H9 (cell line): ENCODE data around the gene ZNF618. TPM values are rescaled to one million over a fixed set of nuclear protein-coding genes. Genes with fewer than 3 reads are reported as not detected.

Experiments
- DNase-seq: peaks from one replicate; pipeline ENCODE4 v3.0.0-alpha.2; 2017
- H2AFZ ChIP-seq: one replicate; pipeline ENCODE4 v1.6.1; 2013; ENCODE audit warnings: mild to moderate bottlenecking, low read length, control low read depth, moderate library complexity
- H2AK5ac ChIP-seq: 2 replicates; pipeline ENCODE4 v1.6.1; 2013; ENCODE audit warnings: low read length, control low read depth, mixed read lengths; ENCODE audit not compliant: insufficient read length
- H2BK120ac ChIP-seq: one replicate; pipeline ENCODE4 v1.6.1; 2013; ENCODE audit warnings: low read depth, mild to moderate bottlenecking, low read length, control low read depth, inconsistent platforms; ENCODE audit not compliant: poor library complexity, severe bottlenecking
- H2BK12ac ChIP-seq: 2 replicates; pipeline ENCODE4 v1.6.1; 2013; ENCODE audit warnings: low read length, control low read depth, mixed read lengths, low read depth; ENCODE audit not compliant: insufficient read length
- H2BK15ac ChIP-seq: 2 replicates; pipeline ENCODE4 v1.6.1; 2013; ENCODE audit warnings: low read depth, low read length, control low read depth
- H2BK20ac ChIP-seq: one replicate; pipeline ENCODE4 v1.6.1; 2013; ENCODE audit warnings: low read depth, mild to moderate bottlenecking, low read length, control low read depth, inconsistent platforms; ENCODE audit not compliant: poor library complexity, severe bottlenecking
- H2BK5ac ChIP-seq: 2 replicates; pipeline ENCODE4 v1.6.1; 2013; ENCODE audit warnings: low read length, control low read depth, mixed read lengths; ENCODE audit not compliant: insufficient read length
- H3K14ac ChIP-seq: 2 replicates; pipeline ENCODE4 v1.6.1; 2013; ENCODE audit warnings: low read length, control low read depth; ENCODE audit not compliant: insufficient read depth
- H3K18ac ChIP-seq: 2 replicates; pipeline ENCODE4 v1.6.1; 2013; ENCODE audit warnings: low read depth, mild to moderate bottlenecking, mixed read lengths, low read length, control low read depth; ENCODE audit not compliant: insufficient read length
- H3K23ac ChIP-seq: 2 replicates; pipeline ENCODE4 v1.6.1; 2013; ENCODE audit warnings: low read length, control low read depth, mixed read lengths, low read depth; ENCODE audit not compliant: insufficient read length
- H3K23me2 ChIP-seq: 2 replicates; pipeline ENCODE4 v1.6.1; 2013; ENCODE audit warnings: low read depth, mild to moderate bottlenecking, mixed read lengths, low read length, control low read depth; ENCODE audit not compliant: insufficient read length, poor library complexity, severe bottlenecking
- H3K27ac ChIP-seq: 2 replicates; pipeline ENCODE4 v1.5.1; 2013; ENCODE audit warnings: low read length, control low read depth, mixed read lengths, low read depth; ENCODE audit not compliant: insufficient read length
- H3K27me3 ChIP-seq: 2 replicates; pipeline ENCODE4 v1.6.1; 2013; ENCODE audit warnings: low read length, control low read depth, inconsistent platforms; ENCODE audit not compliant: insufficient read depth
- H3K4ac ChIP-seq: 2 replicates; pipeline ENCODE4 v1.6.1; 2013; ENCODE audit warnings: low read depth, mild to moderate bottlenecking, control low read depth, inconsistent platforms, low read length, moderate library complexity
- H3K4me1 ChIP-seq: 2 replicates; pipeline ENCODE4 v1.6.1; 2013; ENCODE audit warnings: low read length, control low read depth, inconsistent platforms; ENCODE audit not compliant: insufficient read depth
- H3K4me2 ChIP-seq: 2 replicates; pipeline ENCODE4 v1.6.1; 2013; ENCODE audit warnings: low read length, control low read depth, mixed read lengths; ENCODE audit not compliant: insufficient read length, insufficient read depth
- H3K56ac ChIP-seq: 2 replicates; pipeline ENCODE4 v1.6.1; 2013; ENCODE audit warnings: low read depth, mild to moderate bottlenecking, mixed read lengths, low read length, control low read depth; ENCODE audit not compliant: insufficient read length
- H3K79me1 ChIP-seq: 2 replicates; pipeline ENCODE4 v1.6.1; 2013; ENCODE audit warnings: low read depth, mild to moderate bottlenecking, moderate library complexity, low read length, control low read depth, inconsistent platforms; ENCODE audit not compliant: insufficient read depth, poor library complexity, severe bottlenecking
- H3K79me2 ChIP-seq: 2 replicates; pipeline ENCODE4 v1.6.1; 2013; ENCODE audit warnings: low read length, control low read depth, inconsistent platforms; ENCODE audit not compliant: insufficient read depth
- H3K9ac ChIP-seq: 2 replicates; pipeline ENCODE4 v1.6.1; 2013; ENCODE audit warnings: low read length, control low read depth, mixed read lengths; ENCODE audit not compliant: insufficient read length; ENCODE audit errors: extremely low read depth
- H3K9me3 ChIP-seq: one replicate; pipeline ENCODE4 v1.6.1; 2013; ENCODE audit warnings: low read depth, low read length, inconsistent platforms; ENCODE audit not compliant: control insufficient read depth
- H3T11ph ChIP-seq: one replicate; pipeline ENCODE4 v1.6.1; 2013; ENCODE audit warnings: mild to moderate bottlenecking, low read length, control low read depth, inconsistent platforms
- H4K20me1 ChIP-seq: one replicate; pipeline ENCODE4 v1.6.1; 2013; ENCODE audit not compliant: control insufficient read depth, insufficient read length, insufficient read depth
- H4K5ac ChIP-seq: 2 replicates; pipeline ENCODE4 v1.6.1; 2013; ENCODE audit warnings: low read depth, mild to moderate bottlenecking, mixed read lengths, low read length, control low read depth; ENCODE audit not compliant: insufficient read length
- H4K8ac ChIP-seq: replicated peaks from 2 replicates; pipeline ENCODE4 v1.6.1; 2013; ENCODE audit warnings: low read length, control low read depth, mixed read lengths, low read depth; ENCODE audit not compliant: insufficient read length
- H4K91ac ChIP-seq: 2 replicates; pipeline ENCODE4 v1.6.1; 2013; ENCODE audit warnings: low read depth, mild to moderate bottlenecking, moderate library complexity, mixed read lengths, low read length, control low read depth; ENCODE audit not compliant: insufficient read length
- H3K27ac Mint-ChIP-seq, 3 experiments: 2 replicates in 2 of 3; 3 replicates in 1 of 3; pipeline ENCODE4 v1.8.0; 2020 to 2021; ENCODE audit warnings: mixed read lengths in 3 of 3, mild to moderate bottlenecking in 1 of 3, moderate library complexity in 1 of 3
- H3K27me3 Mint-ChIP-seq: 2 replicates; pipeline ENCODE4 v1.8.0; 2021; ENCODE audit warnings: low read depth, mild to moderate bottlenecking, moderate library complexity, mixed read lengths
- H3K36me3 Mint-ChIP-seq, 3 experiments: 2 replicates in 2 of 3; 3 replicates in 1 of 3; pipeline ENCODE4 v1.8.0; 2020 to 2021; ENCODE audit warnings: low read depth in 3 of 3, mixed read lengths in 3 of 3; ENCODE audit not compliant: insufficient read depth in 1 of 3
- H3K4me1 Mint-ChIP-seq, 2 experiments: 2 replicates each; pipeline ENCODE4 v1.8.0; 2020; ENCODE audit warnings: mixed read lengths in 2 of 2
- H3K4me3 Mint-ChIP-seq, 2 experiments: 2 replicates in 1 of 2; 3 replicates in 1 of 2; pipeline ENCODE4 v1.8.0; 2020 to 2021; ENCODE audit warnings: mild to moderate bottlenecking in 2 of 2, mixed read lengths in 2 of 2, moderate library complexity in 1 of 2
- H3K9me3 Mint-ChIP-seq, 2 experiments: 2 replicates in 1 of 2; 3 replicates in 1 of 2; pipeline ENCODE4 v1.8.0; 2020; ENCODE audit warnings: mild to moderate bottlenecking in 2 of 2, mixed read lengths in 2 of 2, moderate library complexity in 1 of 2
- CTCF ChIP-seq: fragments of 200-600 bp; sonication (generic); conservative IDR thresholded peaks from 3 replicates; pipeline ENCODE4 v1.8.0; 2021; ENCODE audit warnings: antibody characterized with exemption, mild to moderate bottlenecking
- WGBS: extraction: QIAGEN DNeasy Blood & Tissue Kit; methylation state at CpG from one replicate; pipeline ENCODE4 v1.1.7; 2013; ENCODE audit warnings: missing lambda C conversion rate, low lambda C conversion rate, mixed read lengths; ENCODE audit not compliant: insufficient read length; ENCODE audit errors: extremely low coverage; 5-methylcytosine and 5-hydroxymethylcytosine counted together
- total RNA-seq: library from RNA; stranded (reverse); gene quantifications from 2 replicates; pipeline ENCODE4 v1.2.1, GENCODE V29; 2021

ZNF618 gene
- total RNA-seq, 1 experiment from 2014 or later, result 13.6 TPM

- Mint-ChIP-seq H3K4me1 (peaks cover 23 to 26% of the 10 kb centered on the region in 2 experiments), H3K9me3 (no peaks in the 10 kb centered on the region; a peak in 1 of 5 replicates), H3K4me3 (no peak overlapping the region), H3K36me3 (peaks cover 0 to 5% (median 1%) of the 10 kb centered on the region in 3 experiments; a peak in 3 of 7 replicates), H3K27ac (peak overlapping the region in 2 of 3 experiments; percentile 5 to 79; a peak in 3 of 7 replicates), H3K27me3 (no peaks in the 10 kb centered on the region; the same call in 1 of the 2 replicates)
- H3K4ac ChIP-seq, result no peak overlapping the region
- H3K23ac ChIP-seq, result no peak overlapping the region
- no peak overlapping the region for H4K8ac ChIP-seq
- H2AK5ac ChIP-seq, result no peak overlapping the region
- no peak overlapping the region for H3K27ac ChIP-seq
- H2AFZ ChIP-seq, result no peak overlapping the region
- no peak overlapping the region for H2BK5ac ChIP-seq
- no peak for DNase-seq
- H3K56ac ChIP-seq, result no peak overlapping the region
- no peak overlapping the region for H3K14ac ChIP-seq
- no peak overlapping the region for H3T11ph ChIP-seq
- H2BK120ac ChIP-seq, result no peak overlapping the region
- H4K5ac ChIP-seq, result no peak overlapping the region
- H3K23me2 ChIP-seq, result no peaks in the 10 kb centered on the region
- no peak overlapping the region for H2BK12ac ChIP-seq
- TF ChIP-seq CTCF, result no peak
- no peak overlapping the region for H4K91ac ChIP-seq
- H3K9ac ChIP-seq, result no peak overlapping the region
- H2BK15ac ChIP-seq, result no peak overlapping the region
- H3K9me3 ChIP-seq, result no peaks in the 10 kb centered on the region
- peaks cover 2% of the 10 kb centered on the region; the same call in 1 of the 2 replicates for H3K79me2 ChIP-seq
- WGBS, result no CpG with 5 or more reads among the region's 2 CpGs
- H2BK20ac ChIP-seq, result no peak overlapping the region
- H3K4me2 ChIP-seq, result no peak overlapping the region
- no peaks in the 10 kb centered on the region for H4K20me1 ChIP-seq
- no peak overlapping the region for H3K18ac ChIP-seq
- peaks cover 8% of the 10 kb centered on the region; the same call in 1 of the 2 replicates for H3K4me1 ChIP-seq
- H3K27me3 ChIP-seq, result no peaks in the 10 kb centered on the region
- no peaks in the 10 kb centered on the region for H3K79me1 ChIP-seq
These were observed 65.4 kb downstream of the ZNF618 start for GRCh38 chr9:113941526-113941925.
